CD4-positive, alpha-beta memory T cell (primary cell): ENCODE measurements around the gene ST3GAL3. TPM values are rescaled to one million over a fixed set of nuclear protein-coding genes. Genes with fewer than 3 reads are reported as not detected.

Source experiments
- CTCF ChIA-PET: fragments of 350-600 bp; sonication (Branson Sonifier 250); formaldehyde crosslinking; loops from one replicate; lab custom pipeline; 2021; ENCODE audit warnings: inconsistent platforms; ENCODE audit not compliant: partially characterized antibody; lab: Charles Lee
- POLR2A ChIA-PET: fragments of 350-600 bp; sonication (Branson Sonifier 250); formaldehyde crosslinking; loops from one replicate; lab custom pipeline; 2021; ENCODE audit not compliant: partially characterized antibody; lab: Charles Lee
- DNase-seq, 5 donors: peaks; one replicate each; pipeline versions ENCODE4 v3.0.0 to v3.0.0-alpha.2; 2020 to 2022; ENCODE audit warnings: mixed read lengths in 1 of 5
- H3K27ac ChIP-seq: one replicate; pipeline ENCODE4 v1.7.0; 2013; ENCODE audit warnings: low read depth, low read length
- H3K27me3 ChIP-seq: 2 replicates; pipeline ENCODE4 v1.7.0; 2013; ENCODE audit warnings: mild to moderate bottlenecking, low read length, moderate library complexity; ENCODE audit not compliant: insufficient read depth
- H3K36me3 ChIP-seq: 2 replicates; pipeline ENCODE4 v1.7.0; 2013; ENCODE audit warnings: mild to moderate bottlenecking, low read length, moderate library complexity; ENCODE audit not compliant: insufficient read depth
- H3K4me1 ChIP-seq: 2 replicates; pipeline ENCODE4 v1.7.0; 2013; ENCODE audit warnings: mild to moderate bottlenecking, low read length, moderate library complexity; ENCODE audit not compliant: insufficient read depth
- H3K4me3 ChIP-seq, 2 donors: one replicate each; pipeline ENCODE4 v1.7.0; 2013; ENCODE audit warnings: low read length in 2 of 2, mild to moderate bottlenecking in 1 of 2
- H3K9me3 ChIP-seq, 2 donors: one replicate each; pipeline ENCODE4 v1.7.0; 2013; ENCODE audit warnings: low read length in 2 of 2, control low read depth in 1 of 2; ENCODE audit not compliant: control insufficient read depth in 1 of 2
- H3K27ac Mint-ChIP-seq, 7 donors: one replicate each; pipeline ENCODE4 v1.8.0; 2020 to 2021; ENCODE audit warnings: mixed read lengths in 7 of 7, mild to moderate bottlenecking in 6 of 7, inconsistent platforms in 3 of 7, moderate library complexity in 3 of 7
- H3K27me3 Mint-ChIP-seq, 2 donors: one replicate each; pipeline ENCODE4 v1.8.0; 2020 to 2021; ENCODE audit warnings: mixed read lengths in 2 of 2
- H3K36me3 Mint-ChIP-seq, 2 donors: one replicate each; pipeline ENCODE4 v1.8.0; 2020 to 2021; ENCODE audit warnings: mixed read lengths in 2 of 2, inconsistent platforms in 1 of 2, mild to moderate bottlenecking in 1 of 2
- H3K4me1 Mint-ChIP-seq, 4 donors: one replicate each; pipeline ENCODE4 v1.8.0; 2020 to 2021; ENCODE audit warnings: mixed read lengths in 4 of 4, mild to moderate bottlenecking in 1 of 4
- H3K4me3 Mint-ChIP-seq, 8 donors: one replicate each; pipeline ENCODE4 v1.8.0; 2020 to 2021; ENCODE audit warnings: mixed read lengths in 8 of 8, mild to moderate bottlenecking in 7 of 8, moderate library complexity in 6 of 8, inconsistent platforms in 3 of 8
- H3K9me3 Mint-ChIP-seq, 8 donors: one replicate each; pipeline ENCODE4 v1.8.0; 2020 to 2021; ENCODE audit warnings: mixed read lengths in 8 of 8, mild to moderate bottlenecking in 5 of 8, inconsistent platforms in 3 of 8, moderate library complexity in 1 of 8
- intact Hi-C: fragments of 100-400 bp; cut with micrococcal nuclease; formaldehyde crosslinking; loops from one replicate; pipeline ENCODE4 v1.15.1; 2023
- polyA plus RNA-seq, 2 donors: library from polyadenylated mRNA; unstranded; fragments of 300-500 nt; fragmentation: Illumina TruSeq; gene quantifications; one replicate each; pipeline ENCODE4 v1.2.3, GENCODE V29; 2021
- total RNA-seq, 2 experiments: library from RNA; stranded (reverse); gene quantifications; one replicate each; pipeline ENCODE4 v1.2.3, GENCODE V29; 2021

ST3GAL3 gene
- total and polyA plus RNA-seq, 4 experiments from 2014 or later = 6.1 to 29.6 (median 16.3) TPM

GRCh38 chr1:43847882-43848281 is 140.5 kb downstream of the ST3GAL3 start:
- POLR2A ChIA-PET = no interaction called here
- H3K27me3 Mint-ChIP-seq = no peaks in the 10 kb centered on the region
- H3K4me3 ChIP-seq = no peak overlapping the region

GRCh38 chr1:43849670-43850069 is 142.3 kb downstream of the ST3GAL3 start:
- H3K27ac ChIP-seq = no peak overlapping the region
- DNase-seq = no peak
- CTCF ChIA-PET = no interaction called here
- Mint-ChIP-seq H3K4me1 (peaks cover 0 to 9% (median 7%) of the 10 kb centered on the region in 4 donors), H3K9me3 (no peaks in the 10 kb centered on the region), H3K27ac (no peak overlapping the region), H3K27me3 (no peaks in the 10 kb centered on the region), H3K36me3 (peaks cover 4 to 6% of the 10 kb centered on the region in 2 donors), H3K4me3 (no peak overlapping the region)
- H3K4me3 ChIP-seq = no peak overlapping the region
- no peaks in the 10 kb centered on the region for H3K27me3 ChIP-seq
- intact Hi-C loops = no loop called here
- H3K9me3 ChIP-seq = no peaks in the 10 kb centered on the region
- no peaks in the 10 kb centered on the region for H3K36me3 ChIP-seq
- H3K4me1 ChIP-seq = no peaks in the 10 kb centered on the region
- POLR2A ChIA-PET = no interaction called here

More at GRCh38 chr1:43847882-43848281, 140.5 kb downstream of the ST3GAL3 start:
- CTCF ChIA-PET = no interaction called here
- DNase-seq = no peak
- Histone ChIP-seq H3K4me1 (no peaks in the 10 kb centered on the region), H3K27ac (no peak overlapping the region), H3K27me3 (no peaks in the 10 kb centered on the region), H3K36me3 (no peaks in the 10 kb centered on the region), H3K9me3 (no peaks in the 10 kb centered on the region)
- no peak overlapping the region for H3K4me3 Mint-ChIP-seq
- peaks cover 12 to 13% of the 10 kb centered on the region in 2 donors for H3K36me3 Mint-ChIP-seq
- intact Hi-C loops = no loop called here
- H3K9me3 Mint-ChIP-seq = peaks cover 0 to 2% (median 0%) of the 10 kb centered on the region in 8 donors
- H3K4me1 Mint-ChIP-seq = peaks cover 0 to 4% (median 2%) of the 10 kb centered on the region in 4 donors
- H3K27ac Mint-ChIP-seq = no peak overlapping the region

DNA sequence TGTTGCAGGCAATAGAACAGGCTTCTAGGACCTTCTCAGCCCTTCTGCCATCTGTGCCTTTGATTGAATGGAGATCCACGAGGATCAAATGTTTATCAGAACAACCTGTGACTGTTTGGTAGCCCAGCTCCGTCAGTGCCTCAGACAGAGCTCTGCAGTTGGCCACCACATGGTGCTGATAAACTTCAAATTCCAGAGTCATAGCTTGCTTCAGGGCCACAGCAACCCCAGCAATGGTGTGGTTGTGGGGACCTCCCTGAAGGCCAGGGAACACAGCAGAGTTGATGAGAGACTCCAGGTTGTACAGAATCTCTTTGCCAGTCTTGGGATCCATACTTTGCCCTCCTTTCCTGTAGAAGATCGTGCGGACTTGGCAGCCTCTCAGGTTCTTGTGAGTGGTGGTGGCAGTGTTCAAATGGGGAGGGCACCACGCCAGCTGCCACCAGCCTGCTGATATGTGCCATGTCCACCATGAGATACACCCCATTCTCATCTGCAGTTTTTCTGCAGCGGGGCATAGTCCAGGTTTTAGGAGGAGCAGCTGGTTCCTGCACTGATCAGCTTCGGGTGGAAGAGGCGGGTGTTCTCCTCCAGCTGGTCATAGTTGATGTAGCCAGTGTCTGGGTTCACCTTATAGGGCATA is 143.4 kb downstream of the ST3GAL3 start:
- Histone ChIP-seq H3K9me3 (no peaks in the 10 kb centered on the region), H3K4me3 (no peak overlapping the region), H3K27ac (no peak overlapping the region), H3K36me3 (no peaks in the 10 kb centered on the region), H3K27me3 (no peaks in the 10 kb centered on the region), H3K4me1 (no peaks in the 10 kb centered on the region)
- H3K9me3 Mint-ChIP-seq = no peaks in the 10 kb centered on the region
- H3K27me3 Mint-ChIP-seq = no peaks in the 10 kb centered on the region
- peaks cover 0 to 9% (median 7%) of the 10 kb centered on the region in 4 donors for H3K4me1 Mint-ChIP-seq
- no peak overlapping the region for H3K4me3 Mint-ChIP-seq
- CTCF ChIA-PET = no interaction called here
- DNase-seq = no peak
- H3K27ac Mint-ChIP-seq = peak overlapping the region in 1 of 7 donors; percentile 54
- peaks cover 8 to 11% of the 10 kb centered on the region in 2 donors for H3K36me3 Mint-ChIP-seq
- intact Hi-C loops = no loop called here
- POLR2A ChIA-PET = no interaction called here

DNA sequence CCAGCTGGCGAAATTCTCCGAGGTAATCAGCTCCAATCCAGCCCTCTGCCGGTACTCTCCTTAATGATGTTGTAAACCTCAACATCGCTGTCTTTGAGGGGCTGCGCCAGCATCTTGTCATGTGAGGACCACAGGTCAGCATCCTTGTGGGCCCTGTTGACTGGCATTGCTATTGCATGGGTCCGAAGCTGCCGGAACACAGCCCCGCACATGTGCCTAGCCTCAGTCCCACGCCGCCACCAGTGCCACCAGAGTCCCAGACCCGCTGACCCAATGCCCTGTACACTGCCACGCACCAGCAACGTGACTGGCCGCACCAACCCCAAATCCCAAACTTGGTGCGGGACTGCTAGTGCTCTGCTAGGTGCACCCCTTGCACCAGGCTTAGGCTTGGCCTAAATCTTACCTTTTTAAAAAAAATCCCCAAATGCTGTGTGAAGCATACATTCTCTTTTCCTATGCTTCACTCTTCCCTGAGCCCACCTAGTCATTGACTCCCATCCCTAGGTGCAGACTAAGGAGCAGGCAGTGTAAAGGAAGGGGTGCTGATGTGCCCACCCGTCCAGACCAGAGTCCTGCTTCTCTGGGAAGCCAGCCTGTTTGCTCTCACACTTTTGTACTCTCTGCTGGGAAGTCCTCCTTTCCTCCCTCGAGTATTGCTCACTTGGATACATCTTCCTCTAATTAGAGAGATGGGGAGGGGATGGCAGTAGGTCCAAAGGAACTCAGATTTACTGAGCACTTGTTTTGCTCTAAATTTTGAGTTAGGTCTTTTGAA is 144.4 kb downstream of the ST3GAL3 start:
- ChIA-PET POLR2A (no interaction called here), CTCF (no interaction called here)
- H3K27me3 Mint-ChIP-seq = no peaks in the 10 kb centered on the region
- H3K27ac Mint-ChIP-seq = no peak overlapping the region
- no peaks in the 10 kb centered on the region for H3K36me3 ChIP-seq
- no peak overlapping the region for H3K27ac ChIP-seq
- no peak overlapping the region for H3K4me3 ChIP-seq
- no peaks in the 10 kb centered on the region for H3K9me3 ChIP-seq
- H3K36me3 Mint-ChIP-seq = peaks cover 11 to 14% of the 10 kb centered on the region in 2 donors
- no peak for DNase-seq
- H3K27me3 ChIP-seq = no peaks in the 10 kb centered on the region
- H3K4me1 ChIP-seq = no peaks in the 10 kb centered on the region
- H3K4me1 Mint-ChIP-seq = peaks cover 0 to 9% (median 7%) of the 10 kb centered on the region in 4 donors
- no peaks in the 10 kb centered on the region for H3K9me3 Mint-ChIP-seq
- intact Hi-C loops = no loop called here
- no peak overlapping the region for H3K4me3 Mint-ChIP-seq

- peak overlapping the region in 1 of 7 donors; percentile 36 for H3K27ac Mint-ChIP-seq
- Histone ChIP-seq H3K4me3 (no peak overlapping the region), H3K4me1 (no peaks in the 10 kb centered on the region), H3K9me3 (no peaks in the 10 kb centered on the region), H3K36me3 (no peaks in the 10 kb centered on the region), H3K27me3 (no peaks in the 10 kb centered on the region), H3K27ac (no peak overlapping the region)
- intact Hi-C loops = no loop called here
- H3K27me3 Mint-ChIP-seq = no peaks in the 10 kb centered on the region
- H3K4me3 Mint-ChIP-seq = no peak overlapping the region
- H3K4me1 Mint-ChIP-seq = peaks cover 0 to 7% (median 5%) of the 10 kb centered on the region in 4 donors
- peak in 2 of 5 donors; percentile 2 to 12 for DNase-seq
- no peaks in the 10 kb centered on the region for H3K9me3 Mint-ChIP-seq
- CTCF ChIA-PET = no interaction called here
- POLR2A ChIA-PET = no interaction called here
- peaks cover 13 to 20% of the 10 kb centered on the region in 2 donors for H3K36me3 Mint-ChIP-seq
Measured at GRCh38 chr1:43853161-43853921, 146.0 kb downstream of the ST3GAL3 start.

GRCh38 chr1:43854473-43854872 is 147.1 kb downstream of the ST3GAL3 start:
- ChIA-PET CTCF (no interaction called here), POLR2A (no interaction called here)
- H3K27me3 ChIP-seq = no peaks in the 10 kb centered on the region
- H3K9me3 ChIP-seq = no peaks in the 10 kb centered on the region
- Mint-ChIP-seq H3K36me3 (peaks cover 13 to 20% of the 10 kb centered on the region in 2 donors), H3K27me3 (no peaks in the 10 kb centered on the region), H3K4me1 (peaks cover 0 to 7% (median 5%) of the 10 kb centered on the region in 4 donors), H3K27ac (no peak overlapping the region), H3K9me3 (no peaks in the 10 kb centered on the region), H3K4me3 (no peak overlapping the region)
- no peaks in the 10 kb centered on the region for H3K4me1 ChIP-seq
- no peak overlapping the region for H3K27ac ChIP-seq
- H3K36me3 ChIP-seq = no peaks in the 10 kb centered on the region
- DNase-seq = no peak
- intact Hi-C loops = no loop called here
- H3K4me3 ChIP-seq = no peak overlapping the region

DNA sequence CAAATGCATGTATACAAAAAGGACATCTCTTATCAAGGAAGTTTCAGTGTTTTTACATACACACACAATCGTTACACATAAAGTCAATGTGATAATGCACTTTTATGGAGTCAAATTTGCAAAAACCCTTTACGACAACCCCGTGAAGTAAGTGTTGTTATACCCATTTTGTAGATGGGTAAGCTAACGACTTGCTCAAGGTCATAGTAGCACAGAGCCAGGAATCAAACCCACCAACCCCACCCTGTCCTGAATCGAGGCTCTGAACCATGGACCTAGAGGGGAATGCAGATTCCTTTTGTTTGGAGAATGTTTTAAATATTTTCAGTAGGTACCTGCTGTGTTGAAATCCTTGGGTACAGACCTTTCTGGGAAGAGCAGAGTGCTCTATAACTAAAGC is 148.9 kb downstream of the ST3GAL3 start:
- Histone ChIP-seq H3K4me1 (no peaks in the 10 kb centered on the region), H3K4me3 (no peak overlapping the region), H3K27me3 (no peaks in the 10 kb centered on the region), H3K27ac (no peak overlapping the region), H3K36me3 (no peaks in the 10 kb centered on the region), H3K9me3 (no peaks in the 10 kb centered on the region)
- Mint-ChIP-seq H3K27ac (no peak overlapping the region), H3K4me3 (no peak overlapping the region), H3K4me1 (peaks cover 0 to 7% (median 5%) of the 10 kb centered on the region in 4 donors), H3K27me3 (no peaks in the 10 kb centered on the region), H3K9me3 (no peaks in the 10 kb centered on the region), H3K36me3 (peaks cover 14 to 30% of the 10 kb centered on the region in 2 donors)
- CTCF ChIA-PET = no interaction called here
- POLR2A ChIA-PET = no interaction called here
- intact Hi-C loops = no loop called here
- DNase-seq = no peak
